H1 (cell line): ENCODE results near the gene ASPN. TPM values are rescaled to one million over a fixed set of nuclear protein-coding genes. Genes with fewer than 3 reads are reported as not detected.

Experiments
- SP4 ChIP-seq: IDR thresholded peaks from 2 replicates; pipeline ENCODE4 v1.6.1; 2012; ENCODE audit warnings: low read length, inconsistent platforms
- TAF7 ChIP-seq: optimal IDR thresholded peaks from 2 replicates; pipeline ENCODE3; 2011; ENCODE audit warnings: low read depth, mild to moderate bottlenecking, inconsistent platforms, low read length, moderate library complexity, borderline replicate concordance
- YY1 ChIP-seq: IDR thresholded peaks from 2 replicates; pipeline ENCODE4 v1.6.1; 2011; ENCODE audit warnings: low read depth, mild to moderate bottlenecking, low read length
- polyA plus RNA-seq, 7 experiments: library from polyadenylated mRNA; depleted of rRNA in 3 of 7; stranded (reverse) in 5 of 7; unstranded in 2 of 7; fragments of >200 nt in 5 of 7; fragments of 200-250 nt in 2 of 7; gene quantifications; 1 replicate in 5 of 7; 2 replicates in 1 of 7; 4 replicates in 1 of 7; pipeline versions ENCODE4 v1.2.1 to v1.2.3, GENCODE V29; 2011 to 2013; ENCODE audit warnings: missing spikeins in 2 of 7, mixed read lengths in 2 of 7
- total RNA-seq: library from RNA; stranded (reverse); fragmentation: NEBNext Ultra II Directional; extraction: Animal tissue kit (Norgen Biotek cat#: 25700); gene quantifications from 2 replicates; pipeline ENCODE4 v1.2.1, GENCODE V29; 2021
- TF ChIP-seq, protein P1 (sequence below): IDR thresholded peaks from 2 replicates; pipeline ENCODE4 v1.6.1; 2011; ENCODE audit warnings: low read depth, mild to moderate bottlenecking, low read length; ENCODE audit not compliant: insufficient read depth

Gene ASPN
- total and polyA plus RNA-seq, 2 of the 8 experiments (the other 6 are each of a cell fraction or from before 2014, with no cell fraction given) = not detected

DNA sequence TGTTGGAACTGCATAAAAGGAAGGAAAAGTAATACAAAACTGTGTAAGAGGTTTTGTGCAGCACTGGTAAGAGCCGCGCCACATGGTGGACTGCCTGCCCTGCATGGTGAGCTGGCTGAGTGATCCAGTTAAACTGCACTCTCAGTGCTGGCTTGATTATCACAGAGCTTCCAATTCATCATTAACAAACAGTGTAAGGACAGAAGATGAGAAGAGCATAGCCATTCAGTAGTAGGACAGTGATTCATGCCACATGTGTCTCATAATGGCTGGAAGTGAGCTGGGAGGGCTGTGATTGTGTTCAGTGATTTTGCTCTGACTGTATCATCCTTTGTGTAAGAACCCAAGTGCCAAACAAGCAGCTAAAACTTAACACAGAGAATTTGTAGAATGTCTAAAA, 14.1 kb downstream of the ASPN start (continued):
- TF ChIP-seq YY1 = no peak
- no peak for TF ChIP-seq TAF7
- TF ChIP-seq SP4 = no peak
- TF ChIP-seq, protein P1, sequence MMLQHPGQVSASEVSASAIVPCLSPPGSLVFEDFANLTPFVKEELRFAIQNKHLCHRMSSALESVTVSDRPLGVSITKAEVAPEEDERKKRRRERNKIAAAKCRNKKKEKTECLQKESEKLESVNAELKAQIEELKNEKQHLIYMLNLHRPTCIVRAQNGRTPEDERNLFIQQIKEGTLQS = no peak
- TF ChIP-seq, all 59 proteins: peak for 0
